GM04504 (cell line): ENCODE results near the gene ERGIC3.

Source experiments
- DNase-seq: peaks from one replicate; pipeline ENCODE4 v3.0.0-alpha.2; 2012; ENCODE audit warnings: low read depth

ERGIC3 gene

DNA sequence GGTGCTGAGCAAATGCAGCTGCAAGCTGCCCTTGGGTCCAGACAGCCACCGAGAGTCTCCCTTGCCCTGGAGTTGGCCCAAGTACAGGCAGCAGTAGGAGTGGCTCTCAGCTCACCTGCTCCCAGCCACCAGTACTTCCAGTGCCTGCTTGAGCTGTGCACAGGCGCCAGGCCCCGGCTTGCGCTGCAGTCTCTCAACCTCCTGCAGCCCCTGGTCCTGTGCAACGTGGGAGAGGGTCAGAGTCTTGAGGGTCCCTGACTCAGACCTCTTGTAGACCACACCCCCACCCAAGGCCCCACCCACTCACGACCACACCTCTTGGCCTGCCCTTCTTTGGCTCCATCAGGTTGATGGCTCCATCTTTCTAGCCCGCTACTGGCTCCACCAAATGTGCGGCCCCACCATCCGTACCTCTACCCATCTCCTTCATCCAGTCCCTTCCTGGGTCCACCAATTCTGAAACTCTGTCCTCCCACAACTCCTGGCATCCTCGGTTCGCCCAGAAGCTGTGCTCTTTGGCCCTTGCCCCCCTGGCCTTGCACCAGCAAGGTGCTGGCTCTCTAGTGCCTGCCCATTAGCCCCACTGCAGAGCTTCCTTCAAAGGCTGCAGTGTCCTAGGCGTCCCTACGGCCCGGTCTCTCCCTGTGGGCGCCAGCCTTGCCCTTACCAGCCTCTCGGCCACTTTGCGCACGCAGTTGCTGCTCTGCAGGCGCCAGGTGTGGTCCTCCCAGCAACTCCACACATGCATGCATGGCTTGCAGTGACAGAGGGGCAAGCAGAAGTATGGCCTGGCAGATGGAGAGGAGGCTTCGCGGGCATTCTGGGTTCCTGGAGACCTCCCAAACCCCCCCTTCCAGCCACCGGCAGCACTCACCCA lies 57.3 kb downstream of the ERGIC3 start:
- no peak for DNase-seq

GRCh38 chr20:35599776-35600120 lies 57.9 kb downstream of the ERGIC3 start:
- no peak for DNase-seq

DNA sequence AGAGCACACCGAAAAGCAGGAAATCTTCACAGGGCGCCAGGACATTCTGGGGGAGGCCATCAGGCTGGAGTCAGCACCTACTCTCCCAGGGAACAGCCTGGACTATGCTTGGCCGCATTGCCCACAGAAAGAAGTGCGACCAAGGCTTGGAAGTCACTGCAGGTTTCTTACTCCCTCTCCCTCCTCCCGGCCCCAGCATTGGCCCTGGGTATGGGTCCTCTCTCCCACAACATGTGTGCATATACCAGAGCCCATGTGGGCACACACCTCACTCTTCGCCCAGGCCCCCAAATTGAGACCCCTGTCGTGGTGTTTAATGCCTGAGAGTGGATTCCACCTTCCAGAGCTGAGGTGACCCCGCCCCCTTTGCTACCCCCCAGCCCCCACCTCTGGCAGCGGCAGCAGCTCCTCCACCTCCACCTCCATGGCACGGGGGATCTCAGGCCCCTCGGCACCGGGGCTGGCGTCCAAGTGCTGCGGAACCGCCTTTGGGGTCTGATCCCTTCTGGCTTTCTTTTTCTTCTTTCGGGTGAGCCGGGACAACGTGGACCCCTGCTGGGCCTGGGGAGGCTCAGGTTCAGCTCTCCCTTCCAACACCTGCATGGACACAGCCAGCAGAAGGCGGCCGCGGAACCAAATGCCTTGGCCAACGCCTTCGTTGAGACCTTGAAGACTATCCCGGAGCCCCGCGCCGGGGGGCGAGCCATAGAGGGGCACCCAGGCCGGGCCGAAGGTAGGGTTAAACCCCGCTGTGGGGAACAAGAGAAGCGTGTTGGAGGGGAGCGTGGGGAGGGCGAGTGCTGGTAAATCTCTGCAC lies 58.5 kb downstream of the ERGIC3 start:
- DNase-seq = no peak

GRCh38 chr20:35600993-35601973 lies 59.4 kb downstream of the ERGIC3 start:
- peak; percentile 27 for DNase-seq

DNA sequence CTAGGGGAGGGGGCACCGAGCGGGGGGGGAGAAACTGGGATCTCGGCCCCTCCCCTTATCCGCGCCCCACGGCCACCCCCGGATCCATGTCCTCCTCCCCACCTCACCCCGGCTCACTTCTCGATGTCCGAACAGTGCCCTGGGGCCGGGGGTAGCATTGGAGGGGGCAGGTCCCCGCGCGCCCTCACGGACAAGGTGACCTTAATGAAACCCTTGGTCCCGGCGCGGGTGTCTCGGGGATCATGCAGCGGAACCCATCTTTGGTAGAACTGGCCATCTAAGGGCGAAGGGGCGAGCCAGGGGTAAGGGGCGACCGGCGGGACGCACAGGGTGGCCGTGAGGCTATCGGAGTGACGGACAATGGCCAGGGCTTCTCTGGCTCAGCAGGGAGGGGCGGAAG lies 60.1 kb downstream of the ERGIC3 start:
- no peak for DNase-seq

GRCh38 chr20:35602851-35603495 lies 61.1 kb downstream of the ERGIC3 start:
- no peak for DNase-seq

DNA sequence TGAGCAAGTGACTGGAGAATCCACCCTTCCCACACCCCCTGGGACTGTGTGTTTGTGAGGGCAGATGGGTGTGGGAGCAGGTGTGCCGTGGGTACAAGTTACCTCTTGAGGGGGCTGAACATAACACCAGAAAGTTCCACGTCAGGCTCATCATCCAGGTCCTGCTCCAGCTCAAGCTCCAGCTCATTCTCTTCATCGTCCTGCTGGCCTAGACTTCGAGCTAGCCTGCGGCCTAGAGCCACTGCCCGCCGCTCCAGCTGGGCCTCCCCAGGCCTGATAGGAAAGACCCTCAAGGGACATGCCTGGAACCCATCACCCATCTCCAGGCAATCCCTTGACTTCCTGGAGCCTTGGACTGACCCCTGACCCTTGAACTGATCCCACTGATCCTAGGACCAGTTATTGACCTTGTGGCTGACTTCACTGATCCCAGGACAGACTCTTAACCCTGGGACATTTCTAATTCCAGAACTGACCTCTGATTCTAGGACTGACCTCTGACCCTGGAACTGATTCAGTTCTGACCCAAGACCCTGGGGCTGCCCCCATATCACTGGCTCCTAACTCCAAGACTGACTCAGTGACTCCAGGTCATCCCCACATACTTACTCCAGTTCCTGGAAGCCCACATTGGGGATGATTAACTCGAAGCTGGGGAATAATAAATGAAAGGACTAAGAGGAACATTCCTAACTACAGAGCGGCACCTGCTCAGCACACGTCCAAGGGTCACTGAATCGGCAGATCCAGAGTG lies 62.0 kb downstream of the ERGIC3 start:
- no peak for DNase-seq

DNA sequence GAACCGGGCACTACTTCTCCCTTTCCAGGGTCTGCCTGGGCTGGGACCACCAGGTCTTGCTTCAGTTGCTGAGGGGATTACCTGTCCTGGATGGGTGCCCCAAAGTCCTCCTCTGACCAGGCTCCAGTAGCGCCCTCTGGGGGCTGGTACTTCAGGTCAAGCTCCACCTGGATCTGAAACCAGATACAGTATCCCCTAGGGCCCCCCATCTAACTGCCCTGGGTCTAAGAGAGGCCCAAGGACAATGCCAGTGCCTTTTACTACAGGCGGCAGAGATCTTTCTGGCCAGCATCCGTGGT lies 62.5 kb downstream of the ERGIC3 start:
- DNase-seq = no peak

DNA sequence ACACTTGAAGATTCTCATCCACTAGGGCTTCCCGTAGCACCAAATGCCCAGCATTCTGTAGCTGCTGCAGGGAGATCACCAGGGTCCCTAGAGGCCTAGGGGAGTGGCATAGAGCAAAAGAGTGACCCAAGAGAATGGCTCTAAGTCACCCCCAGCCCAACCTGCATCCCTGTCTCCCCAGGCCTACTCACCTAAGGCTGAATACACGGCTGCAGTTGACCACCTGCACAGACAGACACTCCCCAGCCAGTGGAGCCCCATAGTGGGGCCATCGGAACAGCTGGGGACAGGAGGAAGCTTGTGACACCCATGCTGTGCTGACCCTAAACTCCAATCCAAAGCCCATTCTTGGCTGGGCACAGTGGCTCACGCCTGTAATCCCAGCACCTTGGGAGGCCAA lies 64.2 kb downstream of the ERGIC3 start:
- no peak for DNase-seq
